ENCODE data around the gene PTPRD.

DNA sequence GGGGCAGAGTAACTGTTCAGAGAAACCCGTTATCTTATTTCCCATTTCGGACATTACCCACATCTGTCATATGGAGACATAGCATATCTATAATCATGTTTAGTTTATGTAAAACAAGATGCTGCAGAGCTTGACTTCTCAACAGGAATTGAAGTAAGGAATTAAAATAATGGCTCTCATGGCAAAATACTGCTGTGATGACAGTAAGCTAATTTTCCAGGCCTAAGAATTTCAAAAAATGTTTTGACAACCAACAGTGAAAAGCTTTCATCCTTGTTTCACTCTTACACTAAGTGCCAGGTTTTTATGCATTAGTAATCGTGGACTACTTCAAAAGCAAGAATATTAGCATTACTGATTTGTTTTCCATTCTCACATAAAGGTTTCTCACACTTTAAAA, 518.2 kb downstream of the PTPRD start:
- TF ChIP-seq, protein P1, sequence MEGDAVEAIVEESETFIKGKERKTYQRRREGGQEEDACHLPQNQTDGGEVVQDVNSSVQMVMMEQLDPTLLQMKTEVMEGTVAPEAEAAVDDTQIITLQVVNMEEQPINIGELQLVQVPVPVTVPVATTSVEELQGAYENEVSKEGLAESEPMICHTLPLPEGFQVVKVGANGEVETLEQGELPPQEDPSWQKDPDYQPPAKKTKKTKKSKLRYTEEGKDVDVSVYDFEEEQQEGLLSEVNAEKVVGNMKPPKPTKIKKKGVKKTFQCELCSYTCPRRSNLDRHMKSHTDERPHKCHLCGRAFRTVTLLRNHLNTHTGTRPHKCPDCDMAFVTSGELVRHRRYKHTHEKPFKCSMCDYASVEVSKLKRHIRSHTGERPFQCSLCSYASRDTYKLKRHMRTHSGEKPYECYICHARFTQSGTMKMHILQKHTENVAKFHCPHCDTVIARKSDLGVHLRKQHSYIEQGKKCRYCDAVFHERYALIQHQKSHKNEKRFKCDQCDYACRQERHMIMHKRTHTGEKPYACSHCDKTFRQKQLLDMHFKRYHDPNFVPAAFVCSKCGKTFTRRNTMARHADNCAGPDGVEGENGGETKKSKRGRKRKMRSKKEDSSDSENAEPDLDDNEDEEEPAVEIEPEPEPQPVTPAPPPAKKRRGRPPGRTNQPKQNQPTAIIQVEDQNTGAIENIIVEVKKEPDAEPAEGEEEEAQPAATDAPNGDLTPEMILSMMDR (conservative IDR thresholded peaks at IDR 0.05; ENCODE audit: low read depth, low read length): no peak
- TF ChIP-seq EZH2 (IDR thresholded peaks at IDR 0.05; ENCODE audit: borderline replicate concordance, low read depth, low read length, poor library complexity, severe bottlenecking): no peak
